SU-DHL-6 (cell line): ENCODE measurements around the gene OVCH2.

Experiments
- H2AFZ ChIP-seq: fragments of 200-600 bp; sonication (generic); 2 replicates; pipeline ENCODE4 v1.6.1; 2014; ENCODE audit warnings: low read depth, mild to moderate bottlenecking, moderate library complexity, mixed read lengths, antibody characterized with exemption, low read length; ENCODE audit not compliant: severe bottlenecking
- H3F3A ChIP-seq: fragments of 200-600 bp; shearing (Covaris generic); 2 replicates; pipeline ENCODE4 v1.6.0; 2016; ENCODE audit warnings: antibody characterized with exemption, mild to moderate bottlenecking; ENCODE audit not compliant: insufficient read depth
- H3K27ac ChIP-seq: fragments of 200-600 bp; sonication (generic); 2 replicates; pipeline ENCODE4 v1.5.1; 2016; ENCODE audit warnings: low read depth, mild to moderate bottlenecking, low read length, moderate library complexity, mixed read lengths
- H3K27me3 ChIP-seq: fragments of 200-600 bp; sonication (generic), shearing (Covaris generic); 2 replicates; pipeline ENCODE4 v1.6.0; 2014; ENCODE audit warnings: mild to moderate bottlenecking, low read length
- H3K36me3 ChIP-seq: fragments of 200-600 bp; sonication (generic); 2 replicates; pipeline ENCODE4 v1.6.1; 2014; ENCODE audit warnings: mild to moderate bottlenecking, low read length, mixed read lengths
- H3K4me2 ChIP-seq: fragments of 300-600, 200-600 bp; shearing (Covaris generic), sonication (generic); 2 replicates; pipeline ENCODE4 v1.6.0; 2014; ENCODE audit warnings: low read length, low read depth, mild to moderate bottlenecking; ENCODE audit not compliant: poor library complexity, severe bottlenecking
- H3K4me3 ChIP-seq: fragments of 200-600 bp; sonication (generic); 2 replicates; pipeline ENCODE4 v1.5.1; 2014; ENCODE audit warnings: antibody characterized with exemption, low read length, mild to moderate bottlenecking, mixed read lengths; ENCODE audit not compliant: insufficient read depth, poor library complexity, severe bottlenecking
- H3K79me2 ChIP-seq: fragments of 200-600 bp; sonication (generic); 2 replicates; pipeline ENCODE4 v1.6.1; 2014; ENCODE audit warnings: mild to moderate bottlenecking, low read length, moderate library complexity; ENCODE audit not compliant: insufficient read depth
- H3K9ac ChIP-seq: fragments of 200-600 bp; sonication (generic); 2 replicates; pipeline ENCODE4 v1.7.0; 2014; ENCODE audit warnings: mild to moderate bottlenecking, low read length
- H3K9me2 ChIP-seq: fragments of 200-600 bp; sonication (generic); replicated peaks from 2 replicates; pipeline ENCODE4 v1.6.1; 2014; ENCODE audit warnings: low read length; ENCODE audit not compliant: insufficient read depth
- H3K9me3 ChIP-seq: fragments of 200-600 bp; sonication (generic); 2 replicates; pipeline ENCODE4 v1.6.1; 2014; ENCODE audit warnings: low read length, mixed read lengths; ENCODE audit not compliant: insufficient read depth
- H4K20me1 ChIP-seq: fragments of 200-600 bp; sonication (generic); 2 replicates; pipeline ENCODE4 v1.6.1; 2014; ENCODE audit warnings: low read depth, mild to moderate bottlenecking, antibody characterized with exemption, low read length, moderate library complexity, mixed read lengths
- EZH2phosphoT487 ChIP-seq: fragments of 200-600 bp; sonication (generic), shearing (Covaris generic); conservative IDR thresholded peaks from 2 replicates; pipeline ENCODE4 v1.6.1; 2018; ENCODE audit warnings: mild to moderate bottlenecking, antibody characterized with exemption, low read length, moderate library complexity, mixed read lengths
- TF ChIP-seq, protein P1 (sequence below): fragments of 200-600 bp; sonication (generic); IDR thresholded peaks from one replicate; pipeline ENCODE4 v1.5.1; 2017; ENCODE audit warnings: antibody characterized with exemption, mild to moderate bottlenecking, low read length, moderate library complexity; ENCODE audit not compliant: insufficient read depth, poor library complexity, severe bottlenecking

Gene OVCH2

DNA sequence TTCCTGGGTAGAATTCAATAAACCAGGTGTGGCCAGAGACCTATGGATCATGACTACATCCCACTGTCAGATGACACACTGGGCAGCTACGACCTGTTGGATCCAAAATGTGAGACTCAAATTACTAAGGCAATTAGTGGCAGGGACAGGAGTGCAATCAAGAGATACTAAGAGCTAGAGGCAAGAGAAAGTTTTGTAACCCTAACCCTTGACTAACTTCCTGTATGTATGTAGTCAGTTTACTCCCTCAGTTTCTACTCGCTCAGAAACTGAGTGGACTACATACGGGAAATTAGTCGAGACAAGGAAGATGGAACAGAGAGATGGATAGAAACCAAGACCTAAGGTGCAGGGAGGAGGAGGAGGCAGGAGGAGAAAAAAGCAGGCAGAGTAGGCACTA, 35.6 kb downstream of the OVCH2 start:
- Histone ChIP-seq H3K9ac (no peak overlapping the region), H3K4me2 (no peak overlapping the region), H3K36me3 (no peaks in the 10 kb centered on the region), H4K20me1 (no peaks in the 10 kb centered on the region), H3K27me3 (no peaks in the 10 kb centered on the region), H3K79me2 (no peaks in the 10 kb centered on the region), H3K9me2 (no peaks in the 10 kb centered on the region), H3K27ac (no peak overlapping the region), H2AFZ (no peak overlapping the region), H3K9me3 (no peaks in the 10 kb centered on the region), H3K4me3 (no peak overlapping the region), H3F3A (no peaks in the 10 kb centered on the region)
- no peak for TF ChIP-seq EZH2phosphoT487
- TF ChIP-seq, protein P1, sequence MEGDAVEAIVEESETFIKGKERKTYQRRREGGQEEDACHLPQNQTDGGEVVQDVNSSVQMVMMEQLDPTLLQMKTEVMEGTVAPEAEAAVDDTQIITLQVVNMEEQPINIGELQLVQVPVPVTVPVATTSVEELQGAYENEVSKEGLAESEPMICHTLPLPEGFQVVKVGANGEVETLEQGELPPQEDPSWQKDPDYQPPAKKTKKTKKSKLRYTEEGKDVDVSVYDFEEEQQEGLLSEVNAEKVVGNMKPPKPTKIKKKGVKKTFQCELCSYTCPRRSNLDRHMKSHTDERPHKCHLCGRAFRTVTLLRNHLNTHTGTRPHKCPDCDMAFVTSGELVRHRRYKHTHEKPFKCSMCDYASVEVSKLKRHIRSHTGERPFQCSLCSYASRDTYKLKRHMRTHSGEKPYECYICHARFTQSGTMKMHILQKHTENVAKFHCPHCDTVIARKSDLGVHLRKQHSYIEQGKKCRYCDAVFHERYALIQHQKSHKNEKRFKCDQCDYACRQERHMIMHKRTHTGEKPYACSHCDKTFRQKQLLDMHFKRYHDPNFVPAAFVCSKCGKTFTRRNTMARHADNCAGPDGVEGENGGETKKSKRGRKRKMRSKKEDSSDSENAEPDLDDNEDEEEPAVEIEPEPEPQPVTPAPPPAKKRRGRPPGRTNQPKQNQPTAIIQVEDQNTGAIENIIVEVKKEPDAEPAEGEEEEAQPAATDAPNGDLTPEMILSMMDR, result no peak

DNA sequence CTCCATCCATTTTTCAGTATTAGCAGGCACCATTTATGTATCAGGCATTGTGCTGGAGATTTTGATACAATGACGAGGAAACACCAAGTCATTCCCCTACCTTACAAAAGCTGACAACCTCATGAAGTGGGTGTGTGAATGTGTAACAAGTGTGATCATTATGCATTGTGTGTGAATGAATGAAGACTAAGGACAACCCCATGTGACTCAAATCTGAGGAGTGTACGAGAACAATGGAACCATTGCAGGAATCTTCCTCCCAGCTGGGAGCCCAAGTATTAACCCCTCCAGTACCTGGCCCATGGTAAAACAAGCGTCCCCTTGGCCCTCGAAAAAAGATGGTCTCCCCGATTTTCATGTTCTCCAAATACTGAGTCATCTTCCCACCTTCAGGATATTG, 37.4 kb downstream of the OVCH2 start:
- Histone ChIP-seq H3K9me2 (no peaks in the 10 kb centered on the region), H3K9ac (no peak overlapping the region), H3K27ac (no peak overlapping the region), H4K20me1 (no peaks in the 10 kb centered on the region), H3K27me3 (no peaks in the 10 kb centered on the region), H3K9me3 (no peaks in the 10 kb centered on the region), H2AFZ (no peak overlapping the region), H3F3A (no peaks in the 10 kb centered on the region), H3K36me3 (no peaks in the 10 kb centered on the region), H3K4me3 (no peak overlapping the region), H3K79me2 (no peaks in the 10 kb centered on the region), H3K4me2 (no peak overlapping the region)
- TF ChIP-seq, protein P1, result no peak
- TF ChIP-seq EZH2phosphoT487, result no peak

DNA sequence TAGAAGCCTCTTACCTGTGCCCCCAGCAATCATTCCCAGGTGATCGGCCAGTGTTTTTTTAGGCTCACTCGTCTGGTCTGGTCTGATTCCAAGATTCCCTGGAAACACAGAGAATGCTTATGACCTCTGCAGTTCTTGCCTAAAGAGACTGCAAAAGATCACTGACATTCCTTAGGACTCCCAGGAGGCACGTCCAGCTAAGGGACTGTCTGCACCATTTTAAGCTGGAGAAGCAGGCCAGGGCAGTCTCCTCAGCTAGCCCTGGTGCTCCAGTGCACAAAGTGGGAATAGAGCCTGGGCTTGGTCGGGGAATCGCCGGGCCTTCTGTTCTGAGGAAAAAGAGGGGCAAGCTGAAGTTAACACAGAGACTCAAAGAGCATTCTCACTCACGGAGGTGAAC, 37.8 kb downstream of the OVCH2 start:
- H3K36me3 ChIP-seq, result no peaks in the 10 kb centered on the region
- H3K4me3 ChIP-seq, result no peak overlapping the region
- no peak overlapping the region for H3K27ac ChIP-seq
- H2AFZ ChIP-seq, result no peak overlapping the region
- H3K79me2 ChIP-seq, result no peaks in the 10 kb centered on the region
- H3K9me2 ChIP-seq, result no peaks in the 10 kb centered on the region
- no peak for TF ChIP-seq EZH2phosphoT487
- TF ChIP-seq, protein P1, result no peak
- no peaks in the 10 kb centered on the region for H3K9me3 ChIP-seq
- no peaks in the 10 kb centered on the region for H3F3A ChIP-seq
- H3K4me2 ChIP-seq, result no peak overlapping the region
- H4K20me1 ChIP-seq, result no peaks in the 10 kb centered on the region
- H3K27me3 ChIP-seq, result no peaks in the 10 kb centered on the region
- no peak overlapping the region for H3K9ac ChIP-seq

DNA sequence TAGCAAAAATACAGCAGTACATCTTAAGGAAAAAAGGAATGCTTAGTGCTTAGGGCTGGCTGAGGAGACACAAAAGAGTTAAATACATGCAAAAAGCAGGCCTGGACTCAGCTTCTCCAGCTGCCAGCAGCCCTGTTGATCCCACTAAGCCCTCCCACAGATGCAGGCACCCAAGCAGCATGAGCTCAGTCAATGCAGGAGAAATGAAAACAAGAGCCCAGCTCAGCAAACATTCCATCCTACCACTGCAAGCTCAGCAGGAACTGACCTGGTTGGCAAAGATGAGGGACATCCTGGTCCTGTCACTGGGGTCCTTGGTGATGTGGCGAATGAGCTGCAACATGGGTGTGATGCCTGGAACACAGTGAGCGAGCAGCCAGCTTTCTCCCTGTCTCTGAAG, 38.8 kb downstream of the OVCH2 start:
- H3K9me3 ChIP-seq, result no peaks in the 10 kb centered on the region
- no peaks in the 10 kb centered on the region for H3K9me2 ChIP-seq
- no peaks in the 10 kb centered on the region for H3K27me3 ChIP-seq

More for the DNA sequence above, 38.8 kb downstream of the OVCH2 start:
- Histone ChIP-seq H3K9ac (no peak overlapping the region), H3F3A (no peaks in the 10 kb centered on the region), H2AFZ (no peak overlapping the region), H3K4me2 (no peak overlapping the region), H3K36me3 (no peaks in the 10 kb centered on the region), H4K20me1 (no peaks in the 10 kb centered on the region), H3K4me3 (no peak overlapping the region), H3K27ac (no peak overlapping the region), H3K79me2 (no peaks in the 10 kb centered on the region)
- TF ChIP-seq EZH2phosphoT487, result no peak
- TF ChIP-seq, protein P1, result no peak
